Natural killer cell (primary cell): Measurements from ENCODE around the gene DNAAF8. TPM values are rescaled to one million over a fixed set of nuclear protein-coding genes. Genes with fewer than 3 reads are reported as not detected.

Experiments used
- ATAC-seq, 3 donors: fragments of 150-1000 bp in 2 of 3; fragments of 200-7000 bp in 1 of 3; cut with Tn5 transposase; 1 replicate in 1 of 3; 2 replicates in 2 of 3; pipeline ENCODE4 v1.10.0; 2021; ENCODE audit warnings: mild to moderate bottlenecking in 2 of 3, moderate library complexity in 2 of 3
- DNase-seq, 2 donors: peaks; one replicate each; pipeline versions ENCODE4 v3.0.0 to v3.0.0-alpha.2; 2013 to 2021; ENCODE audit warnings: mixed read lengths in 1 of 2
- H3K27ac ChIP-seq: one replicate; pipeline ENCODE4 v1.5.1; 2013; ENCODE audit warnings: mild to moderate bottlenecking, low read length
- H3K27me3 ChIP-seq: one replicate; pipeline ENCODE4 v1.6.1; 2013; ENCODE audit warnings: low read length; ENCODE audit not compliant: control insufficient read depth, insufficient read depth
- H3K36me3 ChIP-seq: one replicate; pipeline ENCODE4 v1.6.1; 2013; ENCODE audit warnings: low read length; ENCODE audit not compliant: control insufficient read depth, insufficient read depth
- H3K4me1 ChIP-seq: one replicate; pipeline ENCODE4 v1.6.1; 2013; ENCODE audit warnings: low read length; ENCODE audit not compliant: control insufficient read depth, insufficient read depth
- H3K4me3 ChIP-seq: one replicate; pipeline ENCODE4 v1.5.1; 2013; ENCODE audit warnings: low read length
- H3K9me3 ChIP-seq: one replicate; pipeline ENCODE4 v1.6.1; 2013; ENCODE audit warnings: low read length; ENCODE audit not compliant: control insufficient read depth, insufficient read depth
- H3K27ac Mint-ChIP-seq, 2 donors: one replicate each; pipeline ENCODE4 v1.8.0; 2022; ENCODE audit warnings: mild to moderate bottlenecking in 2 of 2, mixed read lengths in 2 of 2, moderate library complexity in 1 of 2
- H3K27me3 Mint-ChIP-seq, 2 donors: one replicate each; pipeline ENCODE4 v1.8.0; 2022; ENCODE audit warnings: low read depth in 2 of 2, mixed read lengths in 2 of 2
- H3K36me3 Mint-ChIP-seq: one replicate; pipeline ENCODE4 v1.8.0; 2022; ENCODE audit warnings: mixed read lengths
- H3K4me1 Mint-ChIP-seq, 2 donors: one replicate each; pipeline ENCODE4 v1.8.0; 2022; ENCODE audit warnings: mixed read lengths in 2 of 2
- H3K4me3 Mint-ChIP-seq: one replicate; pipeline ENCODE4 v1.8.0; 2022; ENCODE audit warnings: mild to moderate bottlenecking, moderate library complexity, mixed read lengths
- H3K9me3 Mint-ChIP-seq, 2 donors: one replicate each; pipeline ENCODE4 v1.8.0; 2022; ENCODE audit warnings: mixed read lengths in 2 of 2
- CTCF ChIP-seq: fragments of 200-600 bp; IDR thresholded peaks from one replicate; pipeline ENCODE4 v1.8.0; 2022; ENCODE audit warnings: antibody characterized with exemption
- WGBS: methylation state at CpG from one replicate; pipeline ENCODE4 v1.1.7; 2013; ENCODE audit warnings: missing lambda C conversion rate; ENCODE audit not compliant: insufficient coverage; 5-methylcytosine and 5-hydroxymethylcytosine counted together
- intact Hi-C: fragments of 100-400 bp; cut with micrococcal nuclease; formaldehyde crosslinking; loops from one replicate; pipeline ENCODE4 v1.14.2; 2022
- total RNA-seq, 4 donors: library from RNA; stranded (reverse); fragments of 120-200 nt in 1 of 4; gene quantifications; one replicate each; pipeline versions ENCODE4 v1.2.3 to v1.2.4, GENCODE V29; 2013 to 2022

The DNAAF8 gene
- total RNA-seq, 3 donors from 2014 or later (not counting 1 experiment from before 2014, with no cell fraction given) = 0.54 TPM; not detected in 2

- no peak for TF ChIP-seq CTCF
- Histone ChIP-seq H3K36me3 (peaks cover 3% of the 10 kb centered on the region), H3K4me3 (peak overlapping the region; percentile 69), H3K27me3 (no peaks in the 10 kb centered on the region), H3K27ac (peak overlapping the region; percentile 73), H3K4me1 (peaks cover 38% of the 10 kb centered on the region), H3K9me3 (no peaks in the 10 kb centered on the region)
- H3K4me3 Mint-ChIP-seq = peak overlapping the region; percentile 92
- peak; percentile 59 to 68 (median 65) for ATAC-seq
- H3K9me3 Mint-ChIP-seq = no peaks in the 10 kb centered on the region
- peak overlapping the region; percentile 86 to 88 for H3K27ac Mint-ChIP-seq
- no peaks in the 10 kb centered on the region for H3K27me3 Mint-ChIP-seq
- DNase-seq = peak; percentile 68 to 91
- intact Hi-C loops = loop anchor here (1.0 to 5.0 kb wide), 4 partner anchors 34 to 516 kb away; partner anchors contain the start of genes ANKS3, DNAAF8, GLYR1 and UBN1
- 6% methylated on average over 48 of the region's 48 CpGs for WGBS
- H3K36me3 Mint-ChIP-seq = no peaks in the 10 kb centered on the region
- peaks cover 30 to 34% of the 10 kb centered on the region in 2 donors for H3K4me1 Mint-ChIP-seq
These were observed 34.4 kb downstream of the DNAAF8 start for GRCh38 chr16:4768549-4769305.

- ATAC-seq (no peak), DNase-seq (no peak)
- Mint-ChIP-seq H3K4me1 (peaks cover 30 to 34% of the 10 kb centered on the region in 2 donors), H3K36me3 (no peaks in the 10 kb centered on the region), H3K9me3 (no peaks in the 10 kb centered on the region), H3K4me3 (peak overlapping the region; percentile 51), H3K27me3 (no peaks in the 10 kb centered on the region), H3K27ac (peak overlapping the region; percentile 86 to 88)
- 92% methylated on average over 7 of the region's 7 CpGs for WGBS
- peaks cover 38% of the 10 kb centered on the region for H3K4me1 ChIP-seq
- no peaks in the 10 kb centered on the region for H3K9me3 ChIP-seq
- H3K27ac ChIP-seq = no peak overlapping the region
- intact Hi-C loops = loop anchor here (2.0 to 5.0 kb wide), 3 partner anchors 34 to 517 kb away; partner anchors contain the start of genes ANKS3, DNAAF8, GLYR1 and UBN1
- TF ChIP-seq CTCF = no peak
- no peak overlapping the region for H3K4me3 ChIP-seq
- H3K36me3 ChIP-seq = no peaks in the 10 kb centered on the region
- H3K27me3 ChIP-seq = no peaks in the 10 kb centered on the region
These were observed 34.9 kb downstream of the DNAAF8 start for GRCh38 chr16:4769306-4769638.

- intact Hi-C loops = no loop called here
- H3K9me3 ChIP-seq = no peaks in the 10 kb centered on the region
- 62% methylated on average over 2 of the region's 3 CpGs for WGBS
- Mint-ChIP-seq H3K36me3 (no peaks in the 10 kb centered on the region), H3K27me3 (no peaks in the 10 kb centered on the region), H3K9me3 (no peaks in the 10 kb centered on the region), H3K4me1 (peaks cover 20 to 24% of the 10 kb centered on the region in 2 donors), H3K4me3 (no peak overlapping the region), H3K27ac (no peak overlapping the region)
- peak in 1 of 2 donors; percentile 19 for DNase-seq
- H3K27ac ChIP-seq = no peak overlapping the region
- peaks cover 22% of the 10 kb centered on the region for H3K4me1 ChIP-seq
- ATAC-seq = no peak
- H3K4me3 ChIP-seq = no peak overlapping the region
- no peaks in the 10 kb centered on the region for H3K27me3 ChIP-seq
- no peak for TF ChIP-seq CTCF
- no peaks in the 10 kb centered on the region for H3K36me3 ChIP-seq
These were observed 37.3 kb downstream of the DNAAF8 start for GRCh38 chr16:4771646-4772045.
